SK-N-SH (cell line): ENCODE measurements around the gene RPS10.

Source experiments
- CHD2 ChIP-seq: fragments of 150-350 bp; IDR thresholded peaks from 2 replicates; pipeline ENCODE4 v1.6.1; 2018; ENCODE audit warnings: low read length; ENCODE audit not compliant: partially characterized antibody
- CTCF ChIP-seq: fragments of 200-600 bp; sonication (generic); IDR thresholded peaks from 2 replicates; pipeline ENCODE4 v1.6.1; 2017; ENCODE audit warnings: antibody characterized with exemption, mild to moderate bottlenecking, moderate library complexity
- EZH2phosphoT487 ChIP-seq: fragments of 200-600 bp; sonication (generic); IDR thresholded peaks from 2 replicates; pipeline ENCODE4 v1.6.1; 2017; ENCODE audit warnings: low read depth, mixed run types, mild to moderate bottlenecking, antibody characterized with exemption, moderate library complexity, borderline replicate concordance
- FOSL2 ChIP-seq: IDR thresholded peaks from 2 replicates; pipeline ENCODE4 v1.4.0; 2012; ENCODE audit warnings: low read depth, mild to moderate bottlenecking, moderate library complexity, borderline replicate concordance
- FOXM1 ChIP-seq: IDR thresholded peaks from 2 replicates; pipeline ENCODE4 v1.4.0; 2012; ENCODE audit warnings: low read depth, mild to moderate bottlenecking
- MXI1 ChIP-seq: IDR thresholded peaks from 2 replicates; pipeline ENCODE4 v1.6.1; 2012; ENCODE audit warnings: mild to moderate bottlenecking, low read depth, low read length, improper control_type of control experiment
- POLR2AphosphoS5 ChIP-seq: IDR thresholded peaks from 2 replicates; pipeline ENCODE4 v1.6.1; 2012; ENCODE audit warnings: low read depth, low read length
- RAD21 ChIP-seq: IDR thresholded peaks from 2 replicates; pipeline ENCODE4 v1.6.1; 2012; ENCODE audit warnings: mild to moderate bottlenecking, low read length
- REST ChIP-seq: IDR thresholded peaks from 2 replicates; pipeline ENCODE4 v1.6.1; 2012; ENCODE audit warnings: mild to moderate bottlenecking, low read depth, low read length, moderate library complexity
- TAF1 ChIP-seq: IDR thresholded peaks from 2 replicates; pipeline ENCODE4 v1.6.1; 2012; ENCODE audit warnings: low read depth, mild to moderate bottlenecking, low read length, moderate library complexity, borderline replicate concordance
- TCF12 ChIP-seq: IDR thresholded peaks from 2 replicates; pipeline ENCODE4 v1.4.0; 2012
- USF1 ChIP-seq: IDR thresholded peaks from 2 replicates; pipeline ENCODE4 v1.4.0; 2012; ENCODE audit warnings: low read depth, borderline replicate concordance
- USF2 ChIP-seq: fragments of 150-350 bp; IDR thresholded peaks from 2 replicates; pipeline ENCODE4 v1.6.1; 2017; ENCODE audit warnings: antibody characterized with exemption, low read length, low read depth, borderline replicate concordance
- YY1 ChIP-seq: IDR thresholded peaks from 2 replicates; pipeline ENCODE4 v1.4.0; 2012; ENCODE audit warnings: low read depth, mild to moderate bottlenecking

- TF ChIP-seq CTCF (no peak), RAD21 (no peak), REST (no peak), FOSL2 (no peak), TAF1 (no peak), EZH2phosphoT487 (no peak), CHD2 (no peak), POLR2AphosphoS5 (no peak), USF1 (no peak), TCF12 (no peak), USF2 (no peak), YY1 (no peak), FOXM1 (no peak), MXI1 (no peak)
Measured at GRCh38 chr6:34369385-34369784, 56.5 kb downstream of the RPS10 start.
